Thyroid gland (tissue), 4 donors: ENCODE measurements around the gene NLRP4.

Source experiments
- CTCF ChIP-seq, 6 experiments: fragments of 200-600 bp in 3 of 6; fragments of 450-650 bp in 3 of 6; sonication (generic) in 3 of 6; IDR thresholded peaks; one replicate each; pipeline ENCODE4 v1.5.1; 2016 to 2019; ENCODE audit warnings: antibody characterized with exemption in 6 of 6, mild to moderate bottlenecking in 2 of 6, inconsistent platforms in 1 of 6, moderate library complexity in 1 of 6
- POLR2A ChIP-seq, 2 donors: fragments of 450-650 bp; IDR thresholded peaks; one replicate each; pipeline ENCODE4 v1.6.1; 2017; ENCODE audit warnings: antibody characterized with exemption in 2 of 2, mild to moderate bottlenecking in 2 of 2, moderate library complexity in 1 of 2

GRCh38 chr19:55923556-55923955 lies 87.2 kb downstream of the NLRP4 start:
- TF ChIP-seq CTCF (IDR thresholded peaks at IDR 0.05) = no peak
- TF ChIP-seq POLR2A (IDR thresholded peaks at IDR 0.05) = no peak
